Kidney (tissue), 14 donors: ENCODE results near the gene BSDC1. TPM values are rescaled to one million over a fixed set of nuclear protein-coding genes. Genes with fewer than 3 reads are reported as not detected.

Experiments used
- DNase-seq, 5 donors: peaks; one replicate each; pipeline ENCODE4 v3.0.0-alpha.2; 2013 to 2020
- FAIRE-seq: peaks from 2 replicates; lab custom pipeline; 2012; peaks lifted over from hg19 to GRCh38; lab: Jason Lieb, UNC
- H3K27ac ChIP-seq, 2 donors: one replicate each; pipeline ENCODE4 v1.7.0; 2013; ENCODE audit warnings: low read depth in 2 of 2, low read length in 2 of 2, inconsistent platforms in 1 of 2
- H3K27me3 ChIP-seq: one replicate; pipeline ENCODE4 v1.7.1; 2013; ENCODE audit warnings: low read length, inconsistent platforms; ENCODE audit not compliant: control insufficient read depth, insufficient read depth
- H3K36me3 ChIP-seq, 3 donors: one replicate each; pipeline versions ENCODE4 v1.7.0 to v1.7.1; 2013; ENCODE audit warnings: low read length in 3 of 3, control low read depth in 1 of 3, inconsistent platforms in 1 of 3; ENCODE audit not compliant: insufficient read depth in 3 of 3, control insufficient read depth in 2 of 3
- H3K4me1 ChIP-seq, 3 donors: one replicate each; pipeline versions ENCODE4 v1.7.0 to v1.7.1; 2013; ENCODE audit warnings: low read length in 3 of 3, inconsistent platforms in 1 of 3, low read depth in 1 of 3; ENCODE audit not compliant: control insufficient read depth in 2 of 3, insufficient read depth in 2 of 3
- H3K4me3 ChIP-seq, 3 donors: one replicate each; pipeline versions ENCODE4 v1.7.0 to v1.8.1; 2013; ENCODE audit warnings: low read length in 3 of 3, control low read depth in 1 of 3, inconsistent platforms in 1 of 3
- H3K9ac ChIP-seq, 3 donors: one replicate each; pipeline versions ENCODE4 v1.7.0 to v1.7.1; 2013; ENCODE audit warnings: low read length in 3 of 3, control low read depth in 1 of 3, inconsistent platforms in 1 of 3
- H3K9me3 ChIP-seq, 3 donors: one replicate each; pipeline versions ENCODE4 v1.7.0 to v1.7.1; 2013; ENCODE audit warnings: low read length in 3 of 3, control low read depth in 1 of 3, inconsistent platforms in 1 of 3; ENCODE audit not compliant: control insufficient read depth in 2 of 3, insufficient read depth in 1 of 3
- CTCF ChIP-seq: IDR thresholded peaks from 3 replicates; pipeline ENCODE4 v1.5.1; 2012; ENCODE audit warnings: mild to moderate bottlenecking, moderate library complexity, borderline replicate concordance; ENCODE audit not compliant: insufficient read depth; ENCODE audit errors: extremely low read depth
- intact Hi-C: fragments of 100-400 bp; cut with DNase I; formaldehyde crosslinking; loops from one replicate; pipeline ENCODE4 v1.11.1; 2022
- polyA plus RNA-seq: library from polyadenylated mRNA; stranded (reverse); fragments of 350-450 nt; fragmentation: Illumina TruSeq; extraction: RNeasy Lipid Tissue Mini Kit (QIAGEN cat#74804); gene quantifications from one replicate; pipeline ENCODE4 v1.2.3, GENCODE V29; 2014; ENCODE audit warnings: low read depth, low replicate concordance; ENCODE audit not compliant: insufficient read depth
- total RNA-seq: library from RNA; stranded (reverse); fragmentation: NEBNext Ultra II Directional; extraction: Animal tissue kit (Norgen Biotek cat#: 25700); gene quantifications from one replicate; pipeline ENCODE4 v1.2.1, GENCODE V29; 2021
- donor health status: control.
- donor health status: control.
- donor health status: control.
- donor health status: control.
- donor health status: control.
- donor health status: DM: yes; HTN: yes; CAD: no.
- donor health status: Normal renal cell carcinoma (clear cell type).

The BSDC1 gene
- total and polyA plus RNA-seq, 2 donors from 2014 or later: 40.2 to 61.7 TPM

DNA sequence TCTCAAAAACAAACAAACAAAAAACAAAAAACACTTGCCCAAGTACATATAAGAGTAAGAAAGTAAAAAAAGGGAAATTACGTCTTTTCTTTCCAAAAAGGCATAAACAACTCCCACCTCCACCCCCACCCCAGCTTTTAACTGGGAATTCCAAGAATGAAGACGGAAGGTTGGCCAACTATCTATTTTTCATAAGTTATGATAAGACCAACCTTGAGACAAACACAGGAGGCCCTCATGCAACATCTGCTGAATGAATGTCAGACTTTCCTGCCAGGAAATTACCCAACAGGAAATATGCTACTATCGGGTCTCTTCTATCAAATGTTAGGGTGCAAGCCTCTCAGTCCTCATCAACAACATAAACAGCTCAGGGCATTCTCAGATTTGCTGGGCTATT is 1.9 kb downstream of the BSDC1 start:
- no peak for FAIRE-seq
- TF ChIP-seq CTCF: no peak
- intact Hi-C loops: no loop called here
- Histone ChIP-seq H3K27me3 (no peaks in the 10 kb centered on the region), H3K4me1 (peaks cover 0 to 11% (median 7%) of the 10 kb centered on the region in 3 donors), H3K27ac (no peak overlapping the region), H3K9me3 (no peaks in the 10 kb centered on the region), H3K9ac (no peak overlapping the region), H3K4me3 (no peak overlapping the region), H3K36me3 (peaks cover 5 to 20% (median 7%) of the 10 kb centered on the region in 3 donors)
- no peak for DNase-seq

DNA sequence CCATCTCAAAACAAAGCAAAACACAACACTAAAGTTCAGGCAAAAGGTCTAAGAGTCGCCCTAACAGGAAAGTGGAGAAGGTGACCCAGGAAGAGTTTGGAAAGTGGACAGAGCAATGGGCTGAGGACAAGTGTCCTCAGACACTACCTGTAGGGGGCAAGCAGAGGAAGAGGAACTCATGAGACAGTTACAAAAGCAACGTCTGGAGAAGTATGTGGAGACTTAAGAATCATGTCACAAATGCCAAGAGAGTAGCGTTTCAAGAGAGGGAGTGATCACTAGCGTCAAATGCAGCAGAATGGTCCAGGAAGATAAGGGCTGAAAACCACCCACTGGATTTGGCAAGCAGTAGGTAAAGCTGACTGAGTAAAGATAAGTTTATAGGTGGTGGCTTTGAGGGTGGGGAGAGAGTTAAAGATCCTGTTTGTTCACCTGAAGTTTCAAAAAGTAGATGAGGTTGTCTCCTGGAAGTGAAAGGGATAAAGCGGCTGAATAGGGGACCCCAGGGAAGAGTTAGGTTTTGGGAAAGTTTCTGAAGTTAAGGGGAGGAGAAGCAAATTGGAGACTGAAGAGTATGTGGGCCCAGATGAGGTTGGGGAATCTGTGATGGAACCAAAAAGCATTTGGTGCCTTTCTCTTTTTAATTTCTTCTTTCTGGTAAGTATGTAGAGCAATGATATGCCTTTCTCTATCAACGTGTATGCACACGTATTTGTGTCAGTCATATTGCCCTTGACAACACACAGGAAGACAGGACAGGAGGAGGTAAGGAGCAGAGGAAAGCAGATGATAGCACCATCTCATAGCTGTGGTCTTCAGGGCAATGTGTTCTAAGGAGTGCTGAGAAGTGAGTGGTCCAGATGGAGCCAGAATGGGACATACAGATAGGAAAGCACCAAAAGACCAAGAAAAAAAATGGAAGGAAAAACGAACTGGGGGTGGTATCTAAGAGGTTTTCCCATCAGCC is 3.1 kb downstream of the BSDC1 start:
- H3K9me3 ChIP-seq: no peaks in the 10 kb centered on the region
- intact Hi-C loops: no loop called here
- FAIRE-seq: no peak

GRCh38 chr1:32388641-32389040 is 5.6 kb downstream of the BSDC1 start:
- DNase-seq (no peak), FAIRE-seq (no peak)
- no peaks in the 10 kb centered on the region for H3K27me3 ChIP-seq
- H3K4me3 ChIP-seq: no peak overlapping the region
- no peak overlapping the region for H3K9ac ChIP-seq
- no peak overlapping the region for H3K27ac ChIP-seq
- peaks cover 0 to 11% (median 7%) of the 10 kb centered on the region in 3 donors for H3K4me1 ChIP-seq
- intact Hi-C loops: no loop called here
- H3K9me3 ChIP-seq: no peaks in the 10 kb centered on the region
- peaks cover 7 to 34% (median 19%) of the 10 kb centered on the region in 3 donors for H3K36me3 ChIP-seq
- no peak for TF ChIP-seq CTCF

More for the DNA sequence above, 3.1 kb downstream of the BSDC1 start:
- H3K36me3 ChIP-seq: peaks cover 5 to 25% (median 7%) of the 10 kb centered on the region in 3 donors
- TF ChIP-seq CTCF: no peak
- peaks cover 0 to 11% (median 7%) of the 10 kb centered on the region in 3 donors for H3K4me1 ChIP-seq
- H3K27me3 ChIP-seq: no peaks in the 10 kb centered on the region
- H3K27ac ChIP-seq: no peak overlapping the region
- DNase-seq: no peak
- H3K4me3 ChIP-seq: no peak overlapping the region
- no peak overlapping the region for H3K9ac ChIP-seq
